NCI-H2196 (cell line): ENCODE data around the gene MRPS35.
A peak's percentile ranks its signal among the peaks of the same experiment; 100 is the strongest.

ENCODE experiments used
- DNase-seq: peaks from one replicate; lab custom pipeline; 2025; ENCODE audit not compliant: unreplicated experiment; lab: John Stamatoyannopoulos, UW

The MRPS35 gene

GRCh38 chr12:27771481-27772327 lies 61.1 kb downstream of the MRPS35 start:
- DNase-seq, result no peak

GRCh38 chr12:27772328-27773049 lies 61.9 kb downstream of the MRPS35 start:
- no peak for DNase-seq

GRCh38 chr12:27777141-27777540 lies 66.5 kb downstream of the MRPS35 start:
- DNase-seq, result no peak

DNA sequence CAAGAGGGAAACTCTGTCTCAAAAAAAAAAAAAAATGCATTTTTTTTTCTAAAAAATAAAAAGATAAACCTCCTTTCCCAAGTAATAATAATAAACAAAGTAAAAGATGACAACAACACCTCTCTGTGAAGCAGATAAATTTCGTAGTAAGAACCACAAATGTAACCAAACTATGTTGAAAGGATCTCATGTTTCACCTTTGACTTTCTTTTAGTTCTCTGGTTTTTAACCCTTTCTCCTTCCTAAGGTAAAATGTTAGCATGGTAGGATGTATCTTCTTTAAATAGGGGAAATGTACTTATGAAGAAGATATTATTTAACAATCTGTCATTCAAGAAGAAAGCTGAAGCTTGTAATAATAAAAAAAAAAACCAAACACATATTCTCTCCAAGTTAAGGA lies 67.6 kb downstream of the MRPS35 start:
- DNase-seq, result no peak

- DNase-seq, result peak; percentile 65
These were observed 68.8 kb downstream of the MRPS35 start for GRCh38 chr12:27779416-27779919.

DNA sequence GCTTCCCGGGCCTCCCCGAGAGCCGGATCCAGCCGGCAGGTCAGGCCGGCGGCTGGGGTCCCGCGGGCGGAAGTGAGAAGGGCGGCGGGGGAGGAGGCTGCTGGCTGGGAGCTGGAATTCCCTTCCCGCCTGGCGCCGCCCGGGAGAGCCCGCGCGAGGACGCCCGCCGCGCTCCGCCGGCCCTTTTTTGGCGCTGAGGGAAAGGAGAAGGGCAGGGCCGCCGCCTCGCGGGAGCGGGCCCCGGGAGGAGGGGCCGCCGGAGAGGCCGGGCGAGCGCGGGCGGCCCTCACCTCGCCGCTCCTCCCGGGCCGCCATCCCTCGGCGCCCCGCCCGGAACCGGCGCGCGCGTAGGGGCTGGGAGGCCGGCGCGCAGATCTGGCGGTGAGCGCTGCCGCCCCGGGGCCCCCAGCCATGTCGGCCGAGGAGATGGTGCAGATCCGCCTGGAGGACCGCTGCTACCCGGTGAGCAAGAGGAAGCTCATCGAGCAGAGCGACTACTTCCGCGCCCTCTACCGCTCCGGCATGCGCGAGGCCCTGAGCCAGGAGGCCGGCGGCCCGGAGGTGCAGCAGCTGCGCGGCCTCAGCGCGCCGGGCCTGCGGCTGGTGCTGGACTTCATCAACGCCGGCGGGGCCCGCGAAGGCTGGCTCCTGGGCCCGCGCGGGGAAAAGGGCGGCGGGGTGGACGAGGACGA lies 69.4 kb downstream of the MRPS35 start, which contains the start of the genes KLHL42 and MANSC4:
Gene KLHL42, plus strand, starts transcription at position 314 of the 692 bp plus-strand sequence. Its CDS starts 98 bp downstream, at position 412.
Gene MANSC4, minus strand, starts transcription at position 317 of the 692 bp plus-strand sequence. CDS start 8,960 bp downstream, outside the sequence.
- peak; percentile 90 for DNase-seq

DNA sequence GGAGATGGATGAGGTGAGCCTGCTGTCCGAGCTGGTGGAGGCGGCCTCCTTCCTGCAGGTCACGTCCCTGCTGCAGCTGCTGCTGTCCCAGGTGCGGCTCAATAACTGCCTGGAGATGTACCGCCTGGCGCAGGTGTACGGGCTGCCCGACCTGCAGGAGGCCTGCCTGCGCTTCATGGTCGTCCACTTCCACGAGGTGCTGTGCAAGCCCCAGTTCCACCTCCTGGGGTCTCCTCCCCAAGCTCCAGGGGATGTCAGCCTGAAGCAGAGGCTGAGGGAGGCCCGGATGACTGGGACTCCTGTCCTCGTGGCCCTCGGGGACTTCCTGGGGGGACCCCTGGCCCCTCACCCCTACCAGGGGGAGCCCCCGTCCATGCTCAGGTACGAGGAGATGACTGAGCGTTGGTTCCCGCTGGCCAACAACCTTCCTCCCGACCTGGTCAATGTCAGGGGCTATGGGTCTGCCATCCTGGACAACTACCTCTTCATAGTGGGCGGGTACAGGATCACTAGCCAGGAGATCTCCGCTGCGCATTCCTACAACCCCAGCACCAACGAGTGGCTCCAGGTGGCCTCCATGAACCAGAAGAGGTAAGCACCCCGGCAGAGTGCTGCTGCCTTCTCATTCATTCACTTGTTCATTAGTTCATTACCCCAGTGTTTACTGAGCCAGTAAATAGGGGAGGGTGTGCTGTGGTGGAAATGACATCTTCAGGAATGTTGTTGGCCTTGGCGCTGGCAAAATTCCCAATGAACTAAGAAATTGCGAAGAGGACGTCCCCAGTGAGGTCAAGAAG lies 70.2 kb downstream of the MRPS35 start:
- peak; percentile 78 for DNase-seq

- DNase-seq, result no peak
These were observed 71.0 kb downstream of the MRPS35 start for GRCh38 chr12:27781680-27782079.

DNA sequence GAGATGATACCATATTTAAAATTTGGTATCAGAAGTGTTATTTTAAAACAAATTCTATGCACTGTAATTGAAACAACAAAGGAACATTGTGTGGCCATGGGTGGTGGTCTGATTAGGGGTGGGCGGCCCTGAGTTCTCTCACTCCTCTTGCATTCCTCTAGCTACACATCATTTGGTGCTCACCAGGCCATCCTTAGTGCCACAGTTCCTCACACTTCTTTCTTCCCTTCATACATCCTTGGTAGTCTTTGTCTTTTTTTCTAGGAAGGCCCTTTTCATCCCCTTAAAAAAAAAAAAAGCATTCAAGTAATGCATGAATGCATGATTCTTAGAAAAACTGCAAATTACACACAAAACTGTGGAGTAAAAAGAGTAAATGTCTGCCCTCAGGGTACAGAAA lies 71.8 kb downstream of the MRPS35 start:
- DNase-seq, result no peak

DNA sequence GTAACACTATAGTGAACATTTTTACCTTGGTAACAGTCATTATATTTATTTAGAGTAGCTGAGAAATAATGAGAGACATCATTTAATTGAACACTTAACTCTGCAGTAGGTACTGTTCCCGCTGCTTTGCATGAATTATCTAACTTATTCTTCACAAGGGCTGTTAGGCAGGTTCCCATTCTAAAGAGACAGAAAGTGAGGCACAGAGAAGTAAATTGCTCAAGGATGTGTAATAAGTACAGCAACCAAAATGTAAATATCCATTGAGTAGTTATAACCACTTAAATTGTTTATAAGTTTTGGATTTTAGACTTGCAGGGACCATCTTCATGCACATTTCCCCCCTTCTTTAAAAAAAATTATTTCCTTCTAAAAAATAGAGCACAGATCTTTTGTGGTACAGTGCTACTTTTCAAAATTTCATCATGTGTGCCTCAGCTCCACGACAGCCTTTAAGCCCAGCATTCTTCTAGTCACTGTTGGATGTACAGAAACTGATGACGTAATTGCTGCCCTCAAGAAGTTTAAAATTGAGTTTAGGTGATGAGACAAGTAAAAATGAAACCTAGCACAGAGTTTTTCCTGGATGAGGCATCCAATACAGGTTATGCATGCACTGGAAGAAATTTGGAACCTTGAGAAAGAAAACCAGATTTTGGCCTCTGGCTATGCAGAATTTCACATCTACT lies 75.4 kb downstream of the MRPS35 start:
- DNase-seq, result no peak

DNA sequence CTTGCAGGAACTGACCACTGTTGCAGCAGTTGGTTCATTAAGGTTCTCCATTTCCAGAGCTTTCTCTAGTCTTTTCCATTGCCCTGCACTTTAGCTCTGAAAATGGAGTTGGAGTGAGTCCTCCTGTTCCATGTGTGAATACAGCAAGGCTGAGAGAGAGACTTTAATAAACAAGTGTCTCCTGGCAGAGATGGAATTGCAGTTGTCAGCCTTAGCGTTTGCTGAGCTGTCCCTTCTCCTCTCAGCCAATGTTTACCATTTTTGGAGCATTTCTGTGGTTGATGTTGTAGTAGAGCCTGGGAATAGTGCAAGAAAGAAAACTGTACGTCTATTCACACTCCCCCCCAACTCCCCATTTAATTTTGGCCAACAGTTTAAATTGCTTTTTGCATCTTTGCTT lies 76.9 kb downstream of the MRPS35 start:
- DNase-seq, result no peak

GRCh38 chr12:27790179-27790578 lies 79.5 kb downstream of the MRPS35 start:
- DNase-seq, result no peak

GRCh38 chr12:27794818-27795584 lies 84.4 kb downstream of the MRPS35 start:
- DNase-seq, result no peak

- no peak for DNase-seq
These were observed 85.5 kb downstream of the MRPS35 start for GRCh38 chr12:27796128-27796527.

DNA sequence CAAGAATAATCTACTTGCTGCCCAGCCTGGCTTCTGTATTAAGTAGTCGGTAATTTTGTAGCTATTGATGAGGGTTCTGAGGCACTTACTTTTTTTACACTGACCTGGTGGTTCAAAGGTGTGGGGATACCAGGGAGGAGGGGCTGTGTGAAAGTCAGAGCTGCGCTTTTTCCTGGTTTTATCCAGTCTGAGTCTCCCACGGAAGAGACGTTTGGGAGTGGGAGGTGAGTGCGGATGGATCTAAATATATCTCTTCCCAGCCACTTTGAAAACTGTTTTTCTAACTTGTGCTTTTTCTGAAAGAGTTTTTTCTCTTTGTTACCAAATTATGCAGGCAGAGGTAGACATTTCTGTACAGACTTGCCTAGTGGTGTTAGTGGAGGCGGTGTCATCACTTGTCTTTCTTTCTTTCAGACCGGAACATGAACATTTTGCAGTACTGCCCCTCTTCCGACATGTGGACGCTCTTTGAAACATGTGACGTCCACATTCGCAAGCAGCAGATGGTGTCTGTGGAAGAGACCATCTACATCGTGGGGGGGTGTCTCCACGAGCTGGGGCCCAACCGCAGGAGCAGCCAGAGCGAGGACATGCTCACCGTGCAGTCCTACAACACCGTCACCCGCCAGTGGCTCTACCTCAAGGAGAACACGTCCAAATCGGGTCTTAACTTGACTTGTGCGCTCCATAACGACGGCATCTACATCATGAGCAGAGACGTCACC lies 86.8 kb downstream of the MRPS35 start:
- DNase-seq, result no peak

DNA sequence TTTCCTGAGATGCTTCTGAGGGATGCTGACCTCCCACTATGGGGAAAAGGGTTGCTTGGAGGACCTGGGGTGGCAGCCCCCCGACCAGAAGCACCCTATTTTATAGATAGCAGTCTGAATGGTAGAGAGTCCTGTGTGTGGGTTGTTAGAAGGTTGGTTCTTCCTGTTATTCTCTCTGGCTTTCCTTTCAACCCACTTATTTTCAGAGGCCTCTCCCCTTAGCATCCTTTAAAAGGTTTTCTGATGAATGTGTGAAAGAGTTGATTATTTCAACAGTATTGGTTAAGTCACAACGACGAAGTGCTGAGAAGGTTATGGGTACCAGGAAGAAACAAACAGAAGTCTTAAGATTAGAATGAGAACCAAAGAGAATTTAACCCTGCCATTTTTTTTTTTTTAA lies 90.2 kb downstream of the MRPS35 start:
- no peak for DNase-seq

GRCh38 chr12:27801630-27802029 lies 91.0 kb downstream of the MRPS35 start:
- no peak for DNase-seq

DNA sequence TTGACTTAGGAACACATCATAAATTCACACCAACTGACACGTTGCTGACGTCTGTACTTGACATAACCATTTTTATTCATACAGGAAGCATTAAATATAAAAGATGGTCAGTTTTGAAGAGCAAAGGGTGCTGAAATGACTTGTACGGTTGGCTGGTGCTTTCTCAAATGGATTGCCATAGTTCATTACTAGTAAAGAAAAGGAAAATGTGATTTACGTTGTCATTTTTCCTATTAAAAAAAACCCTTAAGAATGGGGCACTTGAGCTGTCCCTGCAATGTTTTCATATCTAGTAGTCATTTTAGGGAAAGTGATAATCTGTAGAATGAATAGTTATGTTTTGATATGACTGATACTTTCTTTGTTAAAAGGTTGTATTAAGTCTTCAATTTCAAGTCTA lies 91.9 kb downstream of the MRPS35 start:
- no peak for DNase-seq
